Measurements from ENCODE around the gene RERG.
"Not testable (repeated sequence)": the region's sequence is repeated elsewhere in the genome, so short reads cannot be mapped to it uniquely, and the experiment has no call there.

Gene RERG

DNA sequence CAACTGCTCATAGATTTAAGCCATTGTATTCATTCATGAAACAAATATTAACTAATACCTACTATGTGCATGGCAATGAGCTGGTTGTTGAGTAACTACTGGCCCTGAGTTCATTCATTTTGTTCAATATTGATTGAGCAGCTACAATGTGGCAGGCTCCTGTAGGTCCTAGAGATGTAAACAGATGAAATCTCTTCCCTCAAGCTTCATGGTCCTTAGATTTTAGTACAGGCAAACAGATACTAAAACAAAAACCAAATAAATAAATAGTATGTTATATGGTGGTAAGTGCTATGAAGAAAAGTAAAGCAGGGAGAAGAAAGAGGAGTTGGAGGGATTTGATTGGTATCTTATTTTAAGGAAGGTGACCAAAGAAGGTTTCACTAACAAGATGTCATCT, 77.8 kb downstream of the RERG start:
- DNase-seq (ENCODE audit: low read depth) = no peak

DNA sequence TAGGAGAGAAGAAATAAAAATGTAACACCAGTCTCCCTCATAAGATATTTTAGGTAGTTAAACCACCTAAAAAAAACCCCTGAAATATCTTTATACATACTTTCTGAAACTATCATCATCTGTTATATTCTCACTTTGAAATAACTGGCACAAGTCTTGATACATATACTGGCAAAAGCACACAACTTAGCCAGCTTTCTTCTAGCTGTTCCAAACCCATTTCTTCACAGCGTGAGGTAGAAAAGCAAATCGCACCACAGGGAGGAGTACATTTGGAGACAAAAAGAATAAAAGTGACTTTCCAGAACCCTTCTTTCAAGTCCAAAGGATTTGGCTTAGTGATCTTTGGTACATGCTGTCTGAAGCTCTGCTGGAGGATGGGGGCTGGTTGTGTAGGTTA, 78.5 kb downstream of the RERG start:
- no peak for DNase-seq (ENCODE audit: low read depth)

DNA sequence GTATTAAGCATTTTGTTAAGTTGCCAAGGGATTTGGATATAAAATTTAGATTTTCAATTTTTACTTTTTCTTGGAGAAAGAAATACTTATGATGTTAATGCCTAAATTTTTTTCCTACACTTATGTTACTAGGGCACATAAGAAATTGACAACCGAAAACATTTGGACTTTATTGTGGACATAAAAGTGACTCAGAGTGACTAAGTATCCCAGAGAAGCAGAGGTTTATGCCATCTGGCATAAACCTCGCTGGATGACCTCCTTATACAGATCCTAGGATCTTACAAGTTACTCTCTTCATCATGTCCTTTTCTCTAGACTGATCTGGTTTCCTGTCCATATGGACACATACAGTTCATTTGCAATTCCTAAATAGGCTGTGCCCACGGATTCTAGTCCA, 89.8 kb downstream of the RERG start:
- DNase-seq (ENCODE audit: low read depth) = peak; percentile 43

DNA sequence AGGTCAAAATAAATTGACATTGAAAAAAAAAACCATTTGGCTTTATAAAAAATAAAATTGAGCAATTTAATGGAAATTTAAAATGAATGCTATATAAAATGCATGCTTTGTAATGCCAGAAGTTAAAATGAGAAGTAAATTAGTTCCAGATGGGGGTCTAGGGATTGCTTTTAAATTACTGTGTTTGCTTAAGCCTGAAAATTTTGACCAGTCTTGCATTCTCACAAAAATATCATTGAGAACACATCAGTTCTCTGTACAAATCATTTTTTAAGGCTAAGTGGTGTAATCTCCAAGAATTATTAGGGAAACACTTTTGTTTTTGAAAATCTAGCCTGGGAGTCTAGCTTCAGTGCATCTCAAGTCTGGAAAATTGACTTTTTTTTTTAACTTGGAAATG, 90.7 kb downstream of the RERG start:
- no peak for DNase-seq (ENCODE audit: low read depth)

DNA sequence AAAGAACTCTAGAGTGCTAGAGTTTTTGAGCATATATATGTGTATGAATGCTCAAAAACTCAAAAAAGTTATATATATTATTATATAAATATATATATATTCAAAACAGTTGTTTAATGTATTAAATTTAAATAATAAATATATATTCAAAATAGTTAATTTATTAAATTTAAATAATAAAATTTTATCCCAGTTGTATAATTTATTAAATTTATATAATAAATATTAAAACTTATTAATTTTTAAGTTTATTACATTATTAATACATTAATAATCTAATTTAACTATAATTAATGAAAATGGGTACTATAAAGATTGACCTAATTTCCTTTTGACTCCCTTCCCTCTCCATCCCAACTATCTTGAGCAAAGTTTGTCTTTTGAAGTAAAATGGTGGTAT, 97.8 kb downstream of the RERG start:
- DNase-seq (ENCODE audit: low read depth) = no peak

DNA sequence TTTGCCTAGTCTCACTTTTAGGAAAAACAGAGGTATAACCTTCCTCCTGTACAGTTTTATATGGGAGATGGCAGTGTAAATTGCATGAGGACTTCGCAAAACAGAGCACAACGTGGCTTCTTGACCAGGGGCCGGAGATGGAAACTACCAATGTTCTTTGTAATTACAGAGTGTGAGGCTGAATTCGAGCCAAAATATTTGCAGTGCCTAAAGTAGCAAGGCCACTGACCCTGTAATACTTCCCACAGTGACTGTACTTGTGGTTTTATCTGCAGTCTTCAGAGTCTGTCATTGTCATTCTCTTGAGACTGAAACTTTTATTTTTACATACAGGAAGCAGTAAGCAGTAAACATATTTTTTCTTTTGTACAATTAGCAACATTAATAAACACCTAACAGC, 98.9 kb downstream of the RERG start:
- no peak for DNase-seq (ENCODE audit: low read depth)

DNA sequence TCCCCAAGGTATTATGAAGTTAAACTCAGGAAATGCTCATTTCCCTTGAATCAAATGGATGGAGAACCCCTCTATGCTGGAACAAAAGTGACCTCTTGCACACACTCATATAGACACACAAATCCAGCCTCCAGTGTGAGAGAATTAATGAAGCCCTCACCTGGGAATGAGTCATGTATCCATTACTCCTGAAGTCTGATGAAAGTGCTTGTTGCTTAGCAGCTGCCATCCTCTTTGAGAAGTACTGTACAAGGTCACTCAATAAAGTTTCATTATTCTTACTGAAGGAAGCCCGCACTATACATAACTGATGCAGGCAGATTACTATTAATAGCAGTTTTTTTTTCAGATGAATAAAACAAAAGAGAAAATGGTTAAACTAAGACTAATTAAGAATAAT, 102.3 kb downstream of the RERG start:
- DNase-seq (ENCODE audit: low read depth) = no peak

DNA sequence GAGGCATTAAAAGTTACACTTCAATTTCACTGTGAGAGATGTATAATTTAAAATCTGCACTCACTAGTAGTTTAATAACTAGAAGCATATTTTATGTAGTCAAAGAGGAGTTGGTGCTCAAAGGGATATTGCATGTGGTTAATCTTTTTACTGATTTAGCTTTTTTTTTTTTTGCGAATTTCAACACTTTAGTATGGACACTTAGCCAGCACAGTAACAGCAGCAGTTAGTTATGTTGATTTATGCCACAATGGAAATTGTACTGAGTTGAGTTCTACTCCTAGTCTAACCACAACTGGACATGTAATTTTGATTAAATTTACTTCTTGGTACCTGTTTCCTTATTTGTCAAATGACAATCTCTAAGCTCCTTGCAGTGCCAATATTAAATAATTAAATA, 104.2 kb downstream of the RERG start:
- no peak for DNase-seq (ENCODE audit: low read depth)

DNA sequence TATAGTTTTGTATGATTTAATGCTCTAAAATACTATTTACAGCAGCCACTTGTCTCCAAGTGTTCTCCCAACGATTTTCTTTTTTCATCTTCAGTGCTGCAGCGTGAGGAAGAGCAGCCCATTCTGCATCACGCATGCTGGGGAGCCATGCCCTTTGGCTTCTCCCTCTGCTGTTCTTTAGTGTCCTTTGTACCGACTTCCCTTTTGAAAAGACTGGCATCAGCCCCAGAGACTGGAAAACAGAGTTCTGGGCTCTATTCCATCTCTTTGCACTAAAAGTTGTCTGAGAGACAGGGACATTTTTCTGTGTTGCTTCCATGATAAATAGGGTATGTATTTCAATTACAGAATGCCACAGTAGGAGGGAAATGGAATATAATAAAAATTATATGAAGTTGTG, 105.1 kb downstream of the RERG start:
- no peak for DNase-seq (ENCODE audit: low read depth)

DNA sequence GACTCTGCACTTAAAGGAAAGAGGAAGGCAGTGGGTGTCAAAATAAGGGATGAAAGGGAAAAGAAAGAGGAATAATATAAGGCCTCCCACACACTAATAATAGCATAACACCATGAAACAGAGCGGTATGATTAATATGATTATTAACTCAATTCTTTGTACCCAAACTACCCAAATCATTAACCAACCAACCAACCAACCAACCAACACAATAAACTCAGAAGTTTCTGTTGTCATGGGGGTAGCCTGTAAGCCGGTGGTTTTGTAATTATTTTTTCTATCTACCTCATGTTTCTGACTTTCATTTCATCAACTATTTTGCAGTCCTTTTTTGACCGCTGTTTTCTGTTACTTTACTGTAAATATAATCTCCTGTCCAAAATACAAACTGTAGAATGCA, 105.8 kb downstream of the RERG start:
- no peak for DNase-seq (ENCODE audit: low read depth)

DNA sequence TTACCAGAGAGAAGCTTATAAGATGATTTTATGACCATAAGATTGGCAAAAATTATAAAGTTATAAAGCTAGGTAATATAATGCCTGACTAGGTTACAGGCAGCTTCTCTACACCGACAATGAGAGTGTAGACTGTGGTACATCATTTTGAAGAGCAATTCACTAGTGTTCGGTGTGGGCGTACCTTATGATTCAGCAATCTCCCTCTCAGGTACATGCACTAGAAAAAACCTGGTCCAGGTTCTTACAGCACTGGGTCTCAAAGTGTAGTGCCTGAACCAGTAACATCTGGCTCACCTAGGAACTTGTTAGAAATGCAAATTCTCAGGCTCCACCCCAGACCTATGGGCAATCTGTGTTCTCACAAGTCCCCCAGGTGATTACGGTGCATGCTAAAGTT, 106.7 kb downstream of the RERG start:
- DNase-seq (ENCODE audit: low read depth) = no peak

DNA sequence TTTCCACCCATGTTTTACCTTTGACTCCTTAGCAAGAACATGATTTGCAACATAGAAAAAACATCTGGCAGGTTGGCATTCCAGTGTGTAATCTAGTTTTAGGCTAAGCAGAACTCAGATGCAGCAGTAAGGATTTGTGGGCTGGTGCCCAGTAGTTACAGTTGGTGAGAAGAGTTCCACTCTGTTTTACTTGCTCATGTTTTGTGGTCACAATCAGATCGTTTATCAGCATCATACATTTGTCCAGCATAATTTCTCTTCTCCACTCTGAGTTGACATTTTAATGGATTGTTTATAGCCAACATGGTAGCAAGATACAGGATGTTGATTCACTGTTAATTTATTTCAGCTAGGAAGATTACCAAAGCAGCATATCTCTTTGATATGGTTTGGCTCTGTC, 128.4 kb downstream of the RERG start:
- no peak for DNase-seq (ENCODE audit: low read depth)

DNA sequence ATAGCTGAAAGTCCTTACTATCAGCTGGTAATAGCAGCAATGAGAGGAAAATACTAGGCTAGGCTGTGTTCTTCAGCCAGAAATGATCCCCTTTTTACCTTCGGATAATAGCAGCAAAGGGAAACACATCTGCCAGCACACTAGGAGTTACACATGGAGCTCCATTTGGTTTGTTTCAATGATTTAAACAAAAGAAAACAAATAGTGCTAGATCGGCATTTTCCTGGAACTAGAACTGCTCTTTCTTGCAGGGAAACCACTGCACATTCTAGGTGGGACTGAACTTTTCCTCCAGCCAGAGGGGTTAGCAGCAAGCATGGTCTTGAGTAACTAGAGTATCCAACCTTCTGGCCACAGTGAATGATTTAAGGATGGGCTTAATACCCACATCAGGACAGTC, 130.8 kb downstream of the RERG start:
- no peak for DNase-seq (ENCODE audit: low read depth)

DNA sequence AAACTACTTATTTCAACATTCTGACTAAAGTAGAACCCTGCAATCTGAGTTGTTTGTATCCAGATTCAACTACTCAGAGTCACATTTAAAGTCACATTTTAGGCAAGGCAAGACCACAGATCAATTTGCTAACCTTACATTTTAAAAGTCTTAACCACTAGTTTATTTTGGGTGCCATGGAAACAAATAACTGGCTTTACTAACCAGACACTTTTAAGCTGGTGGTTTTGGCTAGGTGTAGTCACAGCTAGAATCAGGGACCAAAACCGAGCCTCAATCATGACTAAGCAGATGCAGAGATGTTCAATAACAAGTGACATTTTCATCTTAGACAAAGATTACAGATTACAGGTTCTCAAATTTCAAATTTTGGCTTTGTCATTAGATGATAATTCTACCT, 133.1 kb downstream of the RERG start:
- DNase-seq (ENCODE audit: low read depth) = no peak

DNA sequence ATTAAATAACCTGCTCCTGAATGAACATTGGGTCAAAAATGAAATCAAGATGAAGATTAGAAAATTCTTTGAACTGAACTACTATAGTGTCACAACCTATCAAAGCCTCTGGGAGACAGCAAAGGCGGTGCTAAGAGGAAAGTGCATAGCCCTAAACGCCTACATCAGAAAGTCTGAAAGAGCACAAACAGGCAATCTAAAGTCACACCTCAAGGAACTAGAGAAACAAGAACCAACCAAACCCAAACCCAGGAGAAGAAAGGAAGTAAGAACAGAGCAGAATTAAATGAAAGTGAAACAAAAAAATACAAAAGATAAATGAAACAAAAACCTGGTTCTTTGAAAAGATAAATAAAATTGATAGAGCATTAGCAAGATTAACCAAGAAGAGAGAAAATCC, 143.5 kb downstream of the RERG start:
- DNase-seq (ENCODE audit: low read depth) = not testable (repeated sequence)

DNA sequence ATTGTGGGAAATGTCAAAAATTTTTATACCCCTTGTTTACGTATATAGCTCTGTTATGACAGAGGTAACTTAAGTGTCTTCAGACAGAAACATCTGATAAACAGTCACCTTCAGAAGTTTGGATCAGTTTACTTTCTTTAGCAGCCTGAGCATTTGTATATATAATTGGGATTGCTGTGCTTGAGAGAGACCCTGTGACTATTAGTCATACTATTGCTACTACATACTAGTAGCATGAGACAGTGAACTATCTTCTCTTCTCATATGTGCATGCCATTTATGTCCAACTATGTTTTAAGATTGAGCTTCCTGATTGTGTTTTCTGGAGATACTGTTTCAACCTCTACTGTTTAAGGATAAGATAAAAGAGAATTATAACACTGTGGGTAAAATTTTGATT, 146.9 kb downstream of the RERG start:
- no peak for DNase-seq (ENCODE audit: low read depth)

DNA sequence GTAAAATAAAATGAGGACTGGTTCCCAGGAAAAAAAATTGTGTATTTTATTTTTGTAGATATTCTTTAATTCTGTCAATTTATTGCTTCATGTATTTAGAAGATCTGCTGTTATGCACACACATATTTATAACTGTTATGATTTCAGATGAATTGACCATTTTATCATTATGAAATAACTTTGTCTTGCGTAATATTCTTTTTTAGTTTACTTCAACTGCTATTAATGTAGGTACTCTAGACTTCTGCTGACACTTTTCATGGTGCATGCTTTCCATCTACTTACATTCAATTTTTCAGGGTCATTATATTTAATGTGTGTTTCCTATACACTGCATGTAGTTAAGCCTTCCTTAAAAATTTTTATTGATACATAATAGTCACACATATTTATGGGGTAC, 162.1 kb downstream of the RERG start:
- DNase-seq (ENCODE audit: low read depth) = no peak
